HG02840 (cell line): ENCODE results near the gene ZNF688.

Experiments used
- ATAC-seq: cut with Tn5 transposase; IDR thresholded peaks from one replicate; pipeline ENCODE4 v1.9.1; 2021; ENCODE audit warnings: mild to moderate bottlenecking, moderate library complexity, moderate number of reproducible peaks; ENCODE audit not compliant: unreplicated experiment, low FRiP score

ZNF688 gene

GRCh38 chr16:30588651-30589050 is 17.1 kb upstream of the ZNF688 start:
- ATAC-seq = no peak

GRCh38 chr16:30585400-30586191 is 14.1 kb upstream of the ZNF688 start, which contains the start of gene ZNF785:
Gene ZNF785, minus strand, starts transcription at chr16:30585697. Its CDS starts 86 bp downstream, at chr16:30585611.
- ATAC-seq = peak; percentile 86

GRCh38 chr16:30585022-30585399 is 13.5 kb upstream of the ZNF688 start:
- ATAC-seq = peak; percentile 21

DNA sequence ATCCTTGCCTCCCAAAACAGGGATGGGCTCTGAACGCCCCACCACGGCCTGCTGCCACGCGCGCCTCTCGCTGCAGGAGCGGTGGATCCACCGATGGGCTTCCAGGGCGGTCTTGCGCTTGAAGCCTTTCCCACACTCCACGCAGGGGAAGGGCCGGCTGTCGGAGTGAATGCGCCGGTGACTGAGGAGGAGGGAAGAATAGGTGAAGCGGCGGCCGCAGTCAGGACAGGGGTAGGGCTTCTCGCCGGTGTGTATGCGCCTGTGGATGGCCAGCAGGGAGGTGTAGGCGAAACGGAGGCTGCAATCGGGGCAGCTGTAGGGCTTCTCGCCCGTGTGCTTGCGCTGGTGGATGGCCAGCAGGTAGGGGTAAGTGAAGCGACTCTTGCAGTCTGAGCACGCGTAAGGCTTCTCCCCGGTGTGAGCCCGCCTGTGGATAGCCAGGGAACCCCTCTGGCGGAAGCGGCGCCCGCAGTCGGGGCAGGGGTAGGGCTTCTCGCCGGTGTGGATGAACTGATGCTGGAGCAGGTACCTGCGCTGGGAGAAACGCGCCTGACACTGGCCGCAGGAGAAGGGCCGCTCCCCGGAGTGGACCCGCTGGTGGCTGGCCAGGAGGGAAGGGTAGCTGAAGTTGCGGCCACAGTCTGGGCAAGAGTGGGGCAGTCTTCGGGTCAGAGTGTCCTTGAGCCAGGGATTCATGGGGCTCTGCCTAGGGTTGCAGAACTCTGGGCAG is 11.3 kb upstream of the ZNF688 start:
- ATAC-seq = no peak

GRCh38 chr16:30581457-30581856 is 9.9 kb upstream of the ZNF688 start:
- ATAC-seq = no peak

DNA sequence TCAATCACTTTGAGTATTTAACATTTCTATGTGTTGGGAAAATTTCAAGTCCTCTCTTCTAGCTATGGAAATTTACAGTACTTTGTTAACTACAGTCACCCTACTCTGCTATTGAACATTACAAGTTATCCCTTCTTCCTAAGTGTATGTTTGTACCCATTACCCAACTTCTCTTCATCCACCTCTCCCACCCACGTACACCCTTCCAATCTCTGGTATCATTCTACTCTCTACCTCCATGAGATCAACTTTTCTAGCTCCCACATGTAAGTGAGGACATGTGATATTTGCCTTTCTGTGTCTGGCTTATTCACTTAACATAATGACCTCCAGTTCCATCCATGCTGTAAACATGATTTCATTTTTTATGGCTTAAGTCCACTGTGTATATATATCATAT is 3.2 kb upstream of the ZNF688 start:
- ATAC-seq = no peak

GRCh38 chr16:30570636-30571444 is 674 bp downstream of the ZNF688 start:
- no peak for ATAC-seq

GRCh38 chr16:30569746-30570635 is 1.5 kb downstream of the ZNF688 start:
- no peak for ATAC-seq

DNA sequence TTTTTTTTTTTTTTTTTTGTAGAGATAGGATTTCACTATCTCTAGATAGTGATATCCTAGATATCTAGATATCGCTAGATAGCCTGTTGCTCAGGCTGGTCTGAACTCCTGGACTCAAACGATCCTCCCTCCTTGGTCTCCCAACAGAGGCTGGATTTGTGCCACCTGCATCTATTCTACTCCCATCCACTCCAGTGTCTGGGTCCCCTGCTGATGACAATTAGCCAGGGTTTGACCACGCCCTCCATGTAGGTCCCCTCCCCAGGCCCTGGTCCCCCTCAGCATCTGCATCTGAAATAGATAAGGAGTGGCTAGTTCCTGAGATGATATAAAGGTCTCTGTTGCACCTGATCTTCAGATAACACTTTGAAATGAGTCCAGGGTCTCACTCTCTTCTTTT is 2.2 kb downstream of the ZNF688 start:
- no peak for ATAC-seq

- ATAC-seq = no peak
Observed at GRCh38 chr16:30567991-30568638, 3.4 kb downstream of the ZNF688 start.

- no peak for ATAC-seq
Observed at GRCh38 chr16:30567160-30567990, 4.1 kb downstream of the ZNF688 start.

DNA sequence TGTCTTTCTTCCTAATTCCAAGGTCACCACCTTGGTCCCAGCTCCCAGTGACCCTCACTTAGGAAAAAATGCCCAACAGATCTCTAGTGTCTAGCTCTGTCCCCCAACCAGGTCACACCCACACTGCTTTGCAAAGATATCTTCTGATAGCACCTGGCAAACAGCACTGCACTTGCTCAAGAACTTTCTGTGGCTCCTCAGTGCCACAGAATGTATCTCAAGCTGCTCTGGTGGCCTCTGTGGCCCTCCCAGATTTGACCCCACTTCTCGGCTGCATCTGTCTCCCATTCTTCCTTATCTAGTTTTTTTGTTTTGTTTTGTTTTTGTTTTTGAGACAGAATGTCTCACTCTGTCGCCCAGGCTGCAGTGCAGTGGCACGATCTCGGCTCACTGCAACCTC is 5.0 kb downstream of the ZNF688 start:
- ATAC-seq = no peak

- ATAC-seq = no peak
Observed at GRCh38 chr16:30565984-30566383, 5.5 kb downstream of the ZNF688 start.

DNA sequence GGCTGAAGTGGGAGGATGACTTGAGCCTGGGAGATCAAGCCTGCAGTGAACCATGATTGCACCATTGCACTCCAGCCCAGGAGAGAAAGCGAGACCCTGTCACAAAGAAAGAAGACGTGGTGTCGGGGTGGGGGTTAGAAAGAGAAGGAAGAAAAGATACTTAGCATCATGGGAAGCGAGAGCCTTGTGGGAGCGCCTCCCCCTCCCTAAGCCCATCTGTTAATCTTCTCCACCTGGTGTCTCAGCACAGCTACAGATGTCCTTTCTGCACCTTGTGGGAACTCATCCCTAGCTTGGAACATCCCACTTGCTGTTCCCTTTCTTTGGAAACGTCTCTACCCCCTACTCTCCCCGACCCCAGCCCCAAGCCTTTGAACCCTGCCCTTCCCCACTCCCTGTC is 6.0 kb downstream of the ZNF688 start:
- no peak for ATAC-seq

DNA sequence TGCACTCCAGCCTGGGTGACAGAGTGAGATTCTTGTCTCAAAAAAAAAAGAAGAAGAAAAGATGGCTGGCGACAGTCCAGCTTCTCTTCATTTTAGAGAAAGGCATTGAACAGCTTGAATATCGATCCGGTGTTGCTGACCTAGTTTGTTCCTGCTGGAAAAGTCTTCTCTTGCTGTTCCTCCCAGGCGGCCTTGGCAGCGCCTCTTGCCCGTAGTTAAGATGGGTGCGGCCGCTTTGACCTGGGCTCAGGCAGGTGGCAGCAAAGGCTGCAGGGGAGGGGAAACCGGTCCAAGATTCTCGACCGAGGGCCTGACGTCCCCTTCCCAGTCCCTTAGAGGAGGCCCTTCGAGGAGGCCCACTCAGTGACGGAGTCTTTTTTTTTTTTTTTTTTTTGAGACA is 9.5 kb downstream of the ZNF688 start:
- ATAC-seq = no peak

- ATAC-seq = no peak
Observed at GRCh38 chr16:30561089-30561816, 10.3 kb downstream of the ZNF688 start.

GRCh38 chr16:30559690-30560089 is 11.8 kb downstream of the ZNF688 start:
- no peak for ATAC-seq

DNA sequence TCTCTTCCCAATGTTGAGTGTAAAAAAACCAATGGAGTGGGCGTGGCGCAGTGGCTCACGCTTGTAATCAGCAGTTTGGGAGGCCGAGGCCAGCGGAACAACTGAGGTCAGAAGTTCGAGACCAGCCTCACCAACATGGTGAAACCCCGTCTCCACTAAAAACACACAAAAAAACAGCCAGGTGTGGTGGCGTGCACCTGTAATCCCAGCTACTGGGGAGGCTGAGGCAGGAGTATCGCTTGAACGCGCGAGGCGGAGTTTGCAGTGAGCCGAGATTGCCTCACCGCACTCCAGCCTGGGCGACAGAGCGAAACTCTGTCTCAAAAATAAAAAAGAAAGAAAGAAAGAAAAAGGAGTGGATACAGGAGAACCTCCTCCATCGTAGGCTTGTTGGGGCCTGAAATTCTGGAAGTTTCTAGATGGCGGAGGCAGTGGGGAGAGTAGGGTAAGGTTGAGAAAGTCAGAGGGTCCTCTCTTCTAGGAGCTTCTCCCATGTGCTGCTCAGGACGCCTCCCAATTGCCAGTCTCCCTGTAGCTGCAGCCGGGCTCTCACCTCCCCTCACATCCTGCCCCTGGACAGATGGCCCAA is 12.6 kb downstream of the ZNF688 start:
- peak; percentile 3 for ATAC-seq
